Esophagus squamous epithelium (tissue), 4 donors: ENCODE data around the gene GAB2.

Experiments
- POLR2A ChIP-seq, 4 donors: fragments of 450-650 bp; IDR thresholded peaks; one replicate each; pipeline ENCODE4 v1.6.1; 2017; ENCODE audit warnings: antibody characterized with exemption in 4 of 4, mild to moderate bottlenecking in 4 of 4, moderate library complexity in 3 of 4
- TF ChIP-seq, protein P1 (sequence below), 6 experiments: fragments of 450-650 bp in 4 of 6; fragments of 200-600 bp in 2 of 6; sonication (generic) in 2 of 6; IDR thresholded peaks; one replicate each; pipeline ENCODE4 v1.5.1; 2016 to 2019; ENCODE audit warnings: antibody characterized with exemption in 6 of 6, mild to moderate bottlenecking in 4 of 6, moderate library complexity in 4 of 6

DNA sequence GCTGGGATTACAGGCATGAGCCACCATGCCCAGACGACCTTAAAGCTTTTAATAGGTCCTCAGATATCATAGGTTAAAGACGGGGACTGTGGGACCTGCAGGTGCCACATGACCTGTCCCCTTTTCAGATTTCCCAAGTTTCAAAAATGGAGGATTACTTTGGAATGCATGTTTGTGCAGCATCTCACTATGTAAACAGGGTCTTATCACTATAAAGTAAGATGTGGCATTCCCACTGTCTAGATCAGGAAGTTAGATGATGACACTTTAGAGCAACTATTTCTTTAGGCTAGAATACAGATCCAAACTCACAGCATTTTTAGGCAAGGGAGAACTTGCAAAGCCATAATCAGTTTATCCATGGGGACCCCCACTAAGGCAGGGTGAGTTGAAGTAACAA, 136.1 kb downstream of the GAB2 start:
- TF ChIP-seq, protein P1, sequence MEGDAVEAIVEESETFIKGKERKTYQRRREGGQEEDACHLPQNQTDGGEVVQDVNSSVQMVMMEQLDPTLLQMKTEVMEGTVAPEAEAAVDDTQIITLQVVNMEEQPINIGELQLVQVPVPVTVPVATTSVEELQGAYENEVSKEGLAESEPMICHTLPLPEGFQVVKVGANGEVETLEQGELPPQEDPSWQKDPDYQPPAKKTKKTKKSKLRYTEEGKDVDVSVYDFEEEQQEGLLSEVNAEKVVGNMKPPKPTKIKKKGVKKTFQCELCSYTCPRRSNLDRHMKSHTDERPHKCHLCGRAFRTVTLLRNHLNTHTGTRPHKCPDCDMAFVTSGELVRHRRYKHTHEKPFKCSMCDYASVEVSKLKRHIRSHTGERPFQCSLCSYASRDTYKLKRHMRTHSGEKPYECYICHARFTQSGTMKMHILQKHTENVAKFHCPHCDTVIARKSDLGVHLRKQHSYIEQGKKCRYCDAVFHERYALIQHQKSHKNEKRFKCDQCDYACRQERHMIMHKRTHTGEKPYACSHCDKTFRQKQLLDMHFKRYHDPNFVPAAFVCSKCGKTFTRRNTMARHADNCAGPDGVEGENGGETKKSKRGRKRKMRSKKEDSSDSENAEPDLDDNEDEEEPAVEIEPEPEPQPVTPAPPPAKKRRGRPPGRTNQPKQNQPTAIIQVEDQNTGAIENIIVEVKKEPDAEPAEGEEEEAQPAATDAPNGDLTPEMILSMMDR (IDR thresholded peaks at IDR 0.05): no peak
- TF ChIP-seq POLR2A (IDR thresholded peaks at IDR 0.05): no peak
